K562 (cell line): ENCODE measurements around the gene NOL4L. TPM values are rescaled to one million over a fixed set of nuclear protein-coding genes. Genes with fewer than 3 reads are reported as not detected.

ENCODE experiments used
- ATAC-seq: fragments of 200-7000 bp; cut with Tn5 transposase; 3 replicates; pipeline ENCODE4 v1.9.1; 2020; ENCODE audit warnings: moderate library complexity
- BruUV-seq: library from RNA; stranded (reverse); fragments of 400-500 nt; replicated peaks from 2 replicates; lab custom pipeline; 2021; lab: Mats Ljungman, UMichigan
- CTCF ChIA-PET: fragments of 300-600 bp; formaldehyde crosslinking; extraction: SDS; loops from one replicate; lab custom pipeline; 2021; ENCODE audit warnings: low intra/inter-chr PET ratio; lab: Yijun Ruan, JAX
- POLR2A ChIA-PET: fragments of 300-600, 350-650 bp; sonication (Branson Sonifier 250); formaldehyde crosslinking; extraction: SDS; loops from one replicate; lab custom pipeline; 2021; ENCODE audit warnings: antibody characterized with exemption, inconsistent platforms; lab: Yijun Ruan, JAX
- DNase-seq, 4 experiments: peaks; one replicate each; pipeline versions ENCODE4 v3.0.0 to v3.0.0-alpha.2; 2011 to 2018; ENCODE audit warnings: low spot score in 3 of 4, mixed read lengths in 3 of 4; ENCODE audit errors: extremely low read depth in 1 of 4
- FAIRE-seq: peaks from 2 replicates; lab custom pipeline; 2011; peaks lifted over from hg19 to GRCh38; lab: Jason Lieb, UNC
- H2AFZ ChIP-seq: 2 replicates; pipeline ENCODE4 v1.6.0; 2011; ENCODE audit warnings: low read depth, low read length, control low read depth, inconsistent platforms
- H3K27ac ChIP-seq: fragments of 200-600 bp; 3 replicates; pipeline ENCODE4 v1.8.0; 2011; ENCODE audit warnings: low read depth, mild to moderate bottlenecking, control low read depth, inconsistent platforms, low read length, moderate library complexity, mixed read lengths; ENCODE audit errors: extremely low read depth
- H3K27me3 ChIP-seq, 2 experiments: fragments of 300-600 bp in 1 of 2; 2 replicates in 1 of 2; 3 replicates in 1 of 2; pipeline versions ENCODE4 v1.6.0 to v1.8.0; 2011; ENCODE audit warnings: inconsistent platforms in 2 of 2, low read length in 2 of 2, mild to moderate bottlenecking in 1 of 2, mixed read lengths in 1 of 2, moderate library complexity in 1 of 2; ENCODE audit not compliant: control insufficient read depth in 2 of 2, insufficient read depth in 2 of 2
- H3K36me3 ChIP-seq: fragments of 300-600 bp; 3 replicates; pipeline ENCODE4 v1.8.0; 2011; ENCODE audit warnings: mild to moderate bottlenecking, low read length, inconsistent platforms; ENCODE audit not compliant: control insufficient read depth, insufficient read depth
- H3K4me1 ChIP-seq, 2 experiments: fragments of 200-600 bp in 1 of 2; replicated peaks in 1 of 2; 2 replicates in 1 of 2; 3 replicates in 1 of 2; pipeline versions ENCODE4 v1.5.1 to v1.8.0; 2011; ENCODE audit warnings: inconsistent platforms in 2 of 2, low read length in 2 of 2, mild to moderate bottlenecking in 1 of 2, mixed read lengths in 1 of 2, moderate library complexity in 1 of 2; ENCODE audit not compliant: control insufficient read depth in 2 of 2, insufficient read depth in 2 of 2
- H3K4me2 ChIP-seq: 2 replicates; pipeline ENCODE4 v1.6.1; 2011; ENCODE audit warnings: low read length, control low read depth, inconsistent platforms, mixed read lengths; ENCODE audit not compliant: insufficient read depth
- H3K4me3 ChIP-seq: fragments of 200-600 bp; sonication (generic), shearing (Covaris generic); 2 replicates; pipeline ENCODE4 v1.5.1; 2016; ENCODE audit warnings: control low read depth, inconsistent platforms
- H3K79me2 ChIP-seq: fragments of 200-600 bp; 3 replicates; pipeline ENCODE4 v1.8.0; 2011; ENCODE audit warnings: low read length, inconsistent platforms; ENCODE audit not compliant: control insufficient read depth, insufficient read depth
- H3K9ac ChIP-seq, 2 experiments: 2 replicates each; pipeline versions ENCODE4 v1.6.0 to v1.6.1; 2011; ENCODE audit warnings: low read depth in 2 of 2, low read length in 2 of 2, control low read depth in 1 of 2, inconsistent platforms in 1 of 2, mild to moderate bottlenecking in 1 of 2, mixed read lengths in 1 of 2; ENCODE audit not compliant: insufficient read depth in 1 of 2
- H3K9me1 ChIP-seq: one replicate; pipeline ENCODE4 v1.6.0; 2011; ENCODE audit warnings: inconsistent platforms, mild to moderate bottlenecking, low read length, moderate library complexity; ENCODE audit not compliant: control insufficient read depth, insufficient read depth
- H3K9me3 ChIP-seq: replicated peaks from 2 replicates; pipeline ENCODE4 v1.5.1; 2011; ENCODE audit warnings: low read depth, low read length, inconsistent platforms; ENCODE audit not compliant: control insufficient read depth, insufficient read depth
- H4K20me1 ChIP-seq: replicated peaks from 2 replicates; pipeline ENCODE4 v1.6.1; 2011; ENCODE audit warnings: low read length, inconsistent platforms, mixed read lengths; ENCODE audit not compliant: control insufficient read depth, insufficient read depth
- HLTF ChIP-seq: fragments of 450-650 bp; IDR thresholded peaks from 2 replicates; pipeline ENCODE4 v1.6.1; 2016
- MEF2D ChIP-seq: conservative IDR thresholded peaks from 2 replicates; pipeline ENCODE4 v1.6.1; 2016; ENCODE audit warnings: low read depth, missing genetic modification characterization, missing compliant biosample characterization
- MYNN ChIP-seq, 2 experiments: sonication (generic); formaldehyde crosslinking in 1 of 2; IDR thresholded peaks; 2 replicates each; pipeline versions ENCODE4 v1.5.0 to v1.6.1; 2016 to 2020; ENCODE audit warnings: antibody characterized with exemption in 1 of 2, missing genetic modification reagents in 1 of 2
- NRF1 ChIP-seq, 2 experiments: fragments of 450-650 bp; IDR thresholded peaks in 1 of 2; conservative IDR thresholded peaks in 1 of 2; 2 replicates each; pipeline ENCODE4 v1.6.1; 2014; ENCODE audit warnings: mild to moderate bottlenecking in 2 of 2
- POLR3A ChIP-seq: IDR thresholded peaks from 2 replicates; pipeline ENCODE4 v1.6.1; 2011; ENCODE audit warnings: borderline replicate concordance, mild to moderate bottlenecking, moderate library complexity; ENCODE audit not compliant: insufficient read length, insufficient read depth; ENCODE audit errors: extremely low read depth
- RB1 ChIP-seq: fragments of 450-650 bp; IDR thresholded peaks from 2 replicates; pipeline ENCODE4 v1.6.1; 2017; ENCODE audit warnings: low read depth, mild to moderate bottlenecking
- RFX7 ChIP-seq: fragments of 250-450 bp; sonication (Bioruptor Pico); IDR thresholded peaks from 2 replicates; pipeline ENCODE4 v1.5.1; 2021; ENCODE audit warnings: mild to moderate bottlenecking
- SETDB1 ChIP-seq: IDR thresholded peaks from one replicate; pipeline ENCODE4 v1.6.1; 2012; ENCODE audit warnings: low read length, control low read depth, inconsistent platforms
- SIN3A ChIP-seq, 2 experiments: fragments of 150-350 bp in 1 of 2; IDR thresholded peaks; 2 replicates each; pipeline ENCODE4 v1.6.1; 2011 to 2016; ENCODE audit warnings: borderline replicate concordance in 2 of 2, low read depth in 2 of 2, low read length in 2 of 2, mild to moderate bottlenecking in 2 of 2, moderate library complexity in 2 of 2; ENCODE audit not compliant: control insufficient read depth in 1 of 2
- ZNF699 ChIP-seq: fragments of 250-450 bp; sonication (Bioruptor Pico); IDR thresholded peaks from 2 replicates; pipeline ENCODE4 v1.8.0; 2021; ENCODE audit warnings: mild to moderate bottlenecking, moderate library complexity; ENCODE audit not compliant: insufficient replicate concordance
- WGBS: fragments of 100-300 bp; shearing (Covaris generic); methylation state at CpG from one replicate; pipeline ENCODE4 v1.1.6; 2016; ENCODE audit warnings: low coverage, mixed read lengths; ENCODE audit not compliant: insufficient coverage; ENCODE audit errors: missing lambda C conversion rate; 5-methylcytosine and 5-hydroxymethylcytosine counted together
- in situ Hi-C: fragments of 300-500 bp; cut with MboI; formaldehyde crosslinking; loops from 4 replicates; pipeline ENCODE4 v1.15.0; 2018; ENCODE audit warnings: inconsistent platforms, mixed read lengths
- intact Hi-C: fragments of 100-400 bp; cut with micrococcal nuclease; formaldehyde crosslinking; loops from 2 replicates; pipeline ENCODE4 v1.14.2; 2022
- polyA plus RNA-seq, 8 experiments: library from polyadenylated mRNA; depleted of rRNA in 4 of 8; stranded (reverse) in 5 of 8; unstranded in 3 of 8; fragments of >200 nt; fragmentation: Nextera tagmentation in 2 of 8; fragmentation: Illumina TruSeq in 1 of 8; extraction: Ambion mirVana in 2 of 8; extraction: Trizol in 1 of 8; gene quantifications; 2 replicates each; pipeline versions ENCODE4 v1.2.1 to v1.2.3, GENCODE V29; 2011 to 2014; ENCODE audit warnings: inconsistent platforms in 1 of 8, missing spikeins in 1 of 8
- total RNA-seq, 7 experiments: library from RNA; depleted of rRNA in 6 of 7; stranded (reverse); fragments of >200 nt in 6 of 7; fragmentation: Illumina TruSeq in 2 of 7; extraction: Trizol in 2 of 7; gene quantifications; 2 replicates each; pipeline versions ENCODE4 v1.2.1 to v1.2.3, GENCODE V29; 2011 to 2021; ENCODE audit warnings: low replicate concordance in 1 of 7

The NOL4L gene
- total and polyA plus RNA-seq, 9 of the 15 experiments (the other 6 are each of a cell fraction or from before 2014, with no cell fraction given), result 5.1 to 36.2 (median 13.6) TPM

- H3K9ac ChIP-seq, result no peak overlapping the region
- BruUV-seq, result no TSS peak
- H3K27ac ChIP-seq, result no peak overlapping the region
- ChIA-PET POLR2A (interaction anchor here (0.7 kb wide), 2 partner anchors 22 to 23 kb away, joined by 3 to 4 read pairs; no protein-coding TSS in a partner anchor), CTCF (no interaction called here)
- 0 out of 2 replicates have a peak, but pooled peaks cover 12% of the 10 kb centered on the region for H4K20me1 ChIP-seq
- peaks cover 99% of the 10 kb centered on the region; the same call in 2 of the 3 replicates for H3K36me3 ChIP-seq
- peaks cover 2% of the 10 kb centered on the region for H3K9me1 ChIP-seq
- no peak overlapping the region for H3K4me2 ChIP-seq
- H3K9me3 ChIP-seq, result no peaks in the 10 kb centered on the region
- H3K4me3 ChIP-seq, result no peak overlapping the region
- DNase-seq (no peak), FAIRE-seq (no peak), ATAC-seq (no peak)
- in situ Hi-C loops (no loop called here), intact Hi-C loops (no loop called here)
- no peaks in the 10 kb centered on the region for H3K27me3 ChIP-seq
- H3K4me1 ChIP-seq, result peaks cover 0 to 14% of the 10 kb centered on the region in 2 experiments; a peak in 2 of 5 replicates
- TF ChIP-seq SIN3A (IDR thresholded peaks at IDR 0.05; ENCODE audit: borderline replicate concordance in 2 of 2, control insufficient read depth in 1 of 2, low read depth in 2 of 2, low read length in 2 of 2) (no peak), MYNN (IDR thresholded peaks at IDR 0.05) (no peak), MYNN (CRISPR knock-in tag; IDR thresholded peaks at IDR 0.05) (no peak)
- WGBS, result 96% methylated on average over 6 of the region's 8 CpGs
- no peak overlapping the region for H2AFZ ChIP-seq
- H3K79me2 ChIP-seq, result no peaks in the 10 kb centered on the region
Observed at GRCh38 chr20:32451340-32451681, 133.8 kb downstream of the NOL4L start.

GRCh38 chr20:32450484-32451061 is 134.6 kb downstream of the NOL4L start:
- Histone ChIP-seq H3K36me3 (peaks cover 99% of the 10 kb centered on the region; the same call in 2 of the 3 replicates), H3K9me3 (no peaks in the 10 kb centered on the region), H3K27ac (no peak overlapping the region), H3K9me1 (peaks cover 2% of the 10 kb centered on the region), H3K4me1 (peaks cover 0 to 15% of the 10 kb centered on the region in 2 experiments; a peak in 2 of 5 replicates), H3K4me3 (no peak overlapping the region), H3K27me3 (no peaks in the 10 kb centered on the region), H4K20me1 (0 out of 2 replicates have a peak, but pooled peaks cover 12% of the 10 kb centered on the region), H2AFZ (no peak overlapping the region), H3K79me2 (no peaks in the 10 kb centered on the region), H3K4me2 (no peak overlapping the region), H3K9ac (no peak overlapping the region; a peak in 2 of 4 replicates)
- no peak for TF ChIP-seq MEF2D (tag)
- TF ChIP-seq RFX7, result no peak
- no peak for TF ChIP-seq POLR3A
- no peak for TF ChIP-seq SETDB1
- no peak for TF ChIP-seq RB1
- no peak for TF ChIP-seq ZNF699 (CRISPR knock-in tag)
- TF ChIP-seq HLTF, result no peak
- no peak for TF ChIP-seq NRF1 (conservative IDR thresholded peaks at IDR 0.05 in 1 of 2, IDR thresholded peaks at IDR 0.05 in 1 of 2)
- no peak for DNase-seq
- in situ Hi-C loops (no loop called here), intact Hi-C loops (no loop called here)
- FAIRE-seq, result no peak
- no peak for ATAC-seq
- POLR2A ChIA-PET, result interaction anchor here (0.7 kb wide), 1 partner anchor 21 kb away, joined by 3 read pairs; no protein-coding TSS in a partner anchor
- WGBS, result 83% methylated on average over 7 of the region's 9 CpGs
- CTCF ChIA-PET, result interaction anchor here (0.5 kb wide), 1 partner anchor 16 kb away, joined by 3 read pairs; no protein-coding TSS in a partner anchor
- no TSS peak for BruUV-seq
